VCaP (cell line): ENCODE measurements around the gene TMEM222.

ENCODE experiments used
- H3K27ac ChIP-seq: fragments of 450-650 bp; 2 replicates; pipeline ENCODE4 v1.5.1; 2017
- CTCF ChIP-seq: fragments of 450-650 bp; conservative IDR thresholded peaks from 2 replicates; pipeline ENCODE4 v1.5.1; 2017; ENCODE audit warnings: mild to moderate bottlenecking, moderate library complexity

The TMEM222 gene

DNA sequence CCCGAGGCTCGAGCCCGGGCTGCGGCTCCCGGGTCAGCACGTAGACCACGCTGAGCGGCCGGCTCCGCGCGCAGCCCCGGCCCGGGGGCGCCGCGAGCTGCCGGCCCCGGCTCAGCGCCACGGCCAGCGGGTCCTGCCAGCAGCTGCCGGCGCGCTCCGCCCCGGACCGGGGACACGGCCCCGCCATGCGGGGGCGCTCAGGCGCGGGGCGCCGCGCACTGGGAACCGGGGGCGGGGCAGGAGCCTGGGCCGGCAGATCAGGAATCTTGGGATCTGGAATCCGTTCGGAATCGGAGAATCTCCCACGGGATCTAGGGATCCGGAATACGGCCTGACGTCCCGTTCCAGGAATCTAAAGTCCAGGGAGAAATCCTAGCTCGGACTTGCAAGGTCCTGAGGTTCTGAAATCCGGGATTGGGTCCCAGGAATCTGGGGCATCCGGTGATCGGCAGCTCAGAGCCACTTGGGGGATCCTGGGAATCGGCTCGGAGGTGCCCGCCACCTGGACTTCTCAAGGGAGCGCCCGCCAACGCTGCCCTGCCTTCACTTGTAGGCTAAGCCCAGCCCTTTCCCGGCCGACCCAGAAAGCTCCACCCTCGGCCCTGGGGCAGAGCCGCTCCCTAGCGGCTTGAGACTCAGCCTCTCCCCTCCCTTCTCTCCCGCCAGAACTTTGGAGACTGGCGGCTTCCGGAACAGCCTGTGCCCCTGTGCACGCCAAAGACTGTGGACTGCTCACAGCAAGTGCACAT, 44.6 kb downstream of the TMEM222 start, which contains the start of gene MAP3K6:
MAP3K6 (minus strand) TSS at position 551 of the 749 bp plus-strand sequence; CDS start at position 187, 364 bp downstream.
- peak; percentile 82 for TF ChIP-seq CTCF
- H3K27ac ChIP-seq: peak within 1 kb of the TSS; percentile 86

GRCh38 chr1:27367160-27367650, 45.2 kb downstream of the TMEM222 start:
- TF ChIP-seq CTCF: no peak
- H3K27ac ChIP-seq: peak overlapping the region; percentile 86

GRCh38 chr1:27368869-27369582, 47.1 kb downstream of the TMEM222 start:
- peak; percentile 15; the same call in 1 of the 2 replicates for TF ChIP-seq CTCF
- no peak overlapping the region for H3K27ac ChIP-seq

DNA sequence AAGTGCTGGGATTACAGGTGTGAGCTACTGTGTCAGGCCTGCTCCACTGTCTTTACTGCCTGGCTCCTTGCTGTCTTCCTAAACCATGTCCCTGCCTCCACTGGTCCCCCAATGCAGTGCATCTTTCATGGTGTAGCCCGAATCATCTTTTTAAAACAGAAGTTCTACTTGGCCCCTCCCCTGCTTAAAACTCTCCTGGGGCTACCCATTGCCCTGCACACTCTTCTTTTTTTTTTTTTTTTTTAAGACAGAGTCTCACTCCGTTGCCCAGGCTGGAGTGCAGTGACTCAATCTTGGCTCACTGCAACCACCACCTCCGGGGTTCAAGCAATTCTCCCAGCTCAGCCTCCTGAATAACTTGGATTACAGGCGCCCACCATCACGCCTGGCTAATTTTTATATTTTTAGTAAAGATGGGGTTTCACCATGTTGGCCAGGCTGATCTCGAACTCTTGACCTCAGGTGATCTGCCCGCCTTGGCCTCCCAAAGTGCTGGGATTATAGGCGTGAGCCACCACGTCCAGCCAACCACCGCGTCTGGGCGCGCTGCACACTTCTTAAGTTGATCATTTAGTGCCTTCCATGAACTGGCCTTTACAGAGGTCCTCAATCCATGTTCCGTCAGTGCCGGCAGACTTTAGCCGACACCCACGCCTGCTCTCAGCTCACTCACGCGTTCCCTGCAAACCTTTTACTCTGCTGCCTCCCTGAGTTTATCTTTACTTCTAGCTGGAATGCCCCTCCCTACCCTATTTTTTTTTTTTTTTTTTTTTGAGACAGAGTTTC, 50.3 kb downstream of the TMEM222 start:
- no peak overlapping the region for H3K27ac ChIP-seq
- TF ChIP-seq CTCF: no peak

DNA sequence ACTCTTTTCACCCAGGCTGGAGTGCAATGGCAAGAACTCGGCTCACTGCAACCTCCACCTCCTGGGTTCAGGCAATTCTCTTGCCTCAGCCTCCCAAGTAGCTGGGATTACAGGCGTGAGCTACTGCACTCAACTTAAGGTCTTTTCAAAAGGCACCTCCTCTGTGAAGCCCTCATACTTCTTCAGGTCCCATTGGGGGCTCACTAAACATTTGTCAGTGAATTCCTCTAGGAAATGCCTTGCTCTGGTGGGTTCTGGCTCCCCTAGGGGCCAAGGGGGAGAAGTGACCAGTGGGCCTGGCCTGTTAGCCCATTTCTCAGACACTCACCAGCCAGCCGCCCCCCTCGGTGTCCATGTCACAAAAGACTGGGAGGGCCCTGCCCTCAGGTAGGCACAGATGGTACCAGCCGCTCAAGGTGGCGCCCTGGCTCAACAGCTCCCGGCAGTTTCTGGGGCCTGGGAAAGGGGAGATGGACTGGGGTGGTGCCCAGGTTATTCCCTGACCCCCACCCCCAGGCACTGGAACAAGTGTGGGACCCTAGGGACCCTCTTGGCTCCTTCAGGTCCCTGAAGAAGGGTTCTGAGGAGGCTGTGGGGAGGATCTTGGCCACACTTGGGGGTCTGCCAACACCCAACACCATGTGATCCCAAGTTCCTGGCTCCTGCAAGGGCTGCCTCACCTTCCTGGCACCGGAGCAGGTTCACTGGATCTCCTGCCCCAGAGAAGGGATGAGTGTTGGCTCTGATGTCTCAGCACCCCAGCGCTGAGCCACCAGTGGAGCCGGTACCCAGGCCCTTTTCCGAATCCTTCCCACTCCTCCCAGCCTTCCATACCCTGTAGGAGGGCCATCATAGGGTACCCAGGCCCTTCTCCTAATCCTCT, 51.1 kb downstream of the TMEM222 start:
- TF ChIP-seq CTCF: peak; percentile 12; the same call in 1 of the 2 replicates
- H3K27ac ChIP-seq: no peak overlapping the region

DNA sequence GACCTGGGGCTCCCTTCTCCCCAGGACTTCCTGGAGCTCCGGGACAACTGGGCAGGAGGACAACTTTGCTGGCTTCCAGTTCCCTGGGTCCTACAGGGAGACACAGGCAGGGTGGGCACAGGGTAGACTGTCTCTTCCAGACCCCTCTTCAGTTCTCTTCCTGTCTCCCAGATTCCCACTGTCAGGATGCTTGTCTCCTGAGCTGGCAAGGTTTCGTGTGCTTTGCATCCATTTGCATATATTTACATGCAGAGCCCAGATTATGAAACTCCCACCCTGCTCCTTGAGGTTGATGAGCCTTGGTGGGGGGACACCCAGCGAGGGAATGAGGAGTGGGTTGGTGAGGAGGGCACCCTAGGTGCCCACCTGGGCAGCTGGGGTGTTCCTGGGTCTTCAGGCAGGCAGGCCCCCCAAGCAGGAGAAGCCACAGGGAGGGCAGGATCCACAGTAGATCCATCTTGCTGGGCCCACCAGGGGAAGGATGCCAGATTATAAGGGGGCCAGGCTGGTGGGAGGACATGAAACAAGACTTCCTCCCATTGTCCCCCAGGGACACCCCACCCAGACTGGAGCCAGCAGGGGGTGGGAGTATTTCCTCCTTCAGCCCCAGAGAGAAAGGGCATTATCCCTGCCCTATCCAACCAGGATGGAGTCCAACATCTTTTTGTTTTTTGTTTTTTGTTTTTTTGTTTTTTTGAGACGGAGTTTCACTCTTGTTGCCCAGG, 52.6 kb downstream of the TMEM222 start, which contains the start of gene FCN3:
FCN3 (minus strand) TSS at position 463 of the 725 bp plus-strand sequence; CDS start at position 457, 6 bp downstream.
- no peak for TF ChIP-seq CTCF
- no peak within 1 kb of the TSS for H3K27ac ChIP-seq
